Spleen (tissue), 11 donors: ENCODE results near the gene PLCB4. TPM values are rescaled to one million over a fixed set of nuclear protein-coding genes. Genes with fewer than 3 reads are reported as not detected.

Experiments used
- DNase-seq: peaks from one replicate; pipeline ENCODE4 v3.0.0-alpha.2; 2020
- H3K27ac ChIP-seq, 8 donors: fragments of 200-600 bp; sonication (generic) in 7 of 8; 1 replicate in 4 of 8; 2 replicates in 4 of 8; pipeline versions ENCODE4 v1.5.0 to v1.8.0; 2016 to 2021; ENCODE audit warnings: inconsistent platforms in 4 of 8, mild to moderate bottlenecking in 4 of 8, moderate library complexity in 1 of 8
- H3K27me3 ChIP-seq, 7 donors: fragments of 200-600 bp; sonication (generic) in 6 of 7; replicated peaks in 1 of 7; 1 replicate in 4 of 7; 2 replicates in 3 of 7; pipeline versions ENCODE4 v1.5.0 to v1.8.0; 2016 to 2021; ENCODE audit warnings: inconsistent platforms in 3 of 7, mild to moderate bottlenecking in 1 of 7
- H3K36me3 ChIP-seq, 6 donors: fragments of 200-600 bp; sonication (generic) in 5 of 6; 1 replicate in 4 of 6; 2 replicates in 2 of 6; pipeline versions ENCODE4 v1.5.0 to v1.8.0; 2016 to 2021; ENCODE audit warnings: inconsistent platforms in 2 of 6
- H3K4me1 ChIP-seq, 6 donors: fragments of 200-600 bp; sonication (generic) in 5 of 6; 1 replicate in 3 of 6; 2 replicates in 3 of 6; pipeline versions ENCODE4 v1.5.0 to v1.8.0; 2016 to 2021; ENCODE audit warnings: inconsistent platforms in 3 of 6
- H3K4me3 ChIP-seq, 8 donors: fragments of 200-600 bp; sonication (generic) in 7 of 8; 1 replicate in 4 of 8; 2 replicates in 4 of 8; pipeline versions ENCODE4 v1.5.0 to v1.8.0; 2016 to 2021; ENCODE audit warnings: inconsistent platforms in 4 of 8, mild to moderate bottlenecking in 4 of 8, moderate library complexity in 2 of 8
- H3K9me3 ChIP-seq, 8 donors: fragments of 200-600 bp; sonication (generic) in 7 of 8; 1 replicate in 4 of 8; 2 replicates in 4 of 8; pipeline versions ENCODE4 v1.5.0 to v1.8.0; 2016 to 2021; ENCODE audit warnings: inconsistent platforms in 4 of 8
- POLR2A ChIP-seq, 3 donors: fragments of 450-650 bp; IDR thresholded peaks; one replicate each; pipeline ENCODE4 v1.5.1; 2017; ENCODE audit warnings: antibody characterized with exemption in 3 of 3, mild to moderate bottlenecking in 1 of 3
- POLR2AphosphoS5 ChIP-seq, 3 donors: sonication (generic); formaldehyde crosslinking; IDR thresholded peaks; one replicate each; pipeline ENCODE4 v1.5.1; 2017; ENCODE audit warnings: antibody characterized with exemption in 3 of 3
- WGBS, 5 donors: extraction: QIAGEN DNeasy Blood & Tissue Kit in 3 of 5; methylation state at CpG; one replicate each; pipeline versions ENCODE4 v1.1.5 to v1.1.7; 2013 to 2018; 5-methylcytosine and 5-hydroxymethylcytosine counted together
- intact Hi-C: fragments of 100-400 bp; cut with DNase I; formaldehyde crosslinking; loops from one replicate; pipeline ENCODE4 v1.15.0; 2023; ENCODE audit warnings: low total_unique reads
- polyA plus RNA-seq, 3 donors: library from polyadenylated mRNA; stranded (reverse); fragments of 200-250 nt; gene quantifications; one replicate each; pipeline ENCODE4 v1.2.1, GENCODE V29; 2013
- total RNA-seq, 7 donors: library from RNA; depleted of rRNA in 3 of 7; stranded (reverse); fragments of >200 nt in 3 of 7; fragmentation: NEBNext Ultra II Directional in 4 of 7; extraction: Animal tissue kit (Norgen Biotek cat#: 25700) in 4 of 7; gene quantifications; one replicate each; pipeline versions ENCODE4 v1.1.0 to v1.2.1, GENCODE V29; 2016 to 2021
- TF ChIP-seq, protein P1 (sequence below), 11 experiments: fragments of 200-600 bp in 7 of 11; fragments of 450-650 bp in 4 of 11; sonication (generic) in 4 of 11; IDR thresholded peaks in 8 of 11; conservative IDR thresholded peaks in 3 of 11; 1 replicate in 7 of 11; 2 replicates in 4 of 11; pipeline versions ENCODE4 v1.4.0 to v1.8.0; 2016 to 2021; ENCODE audit warnings: antibody characterized with exemption in 11 of 11, inconsistent platforms in 4 of 11, mild to moderate bottlenecking in 1 of 11
- donor health status: healthy with polysubstance abuse.
- donor health status: DM: no; HTN: no; CAD: no; lungs with moderate emphysema.
- donor health status: DM: no; HTN: no; CAD: no.
- donor health status: Bipolar disorder and iron deficiency.
- donor health status: healthy.
- donor health status: DM: no; HTN: no; CAD: no.
- donor health status: DM: yes; HTN: yes; CAD: no.

Gene PLCB4
- total and polyA plus RNA-seq, 10 donors = 0.43 to 4.9 (median 1.6) TPM

- H3K27me3 ChIP-seq = no peaks in the 10 kb centered on the region
- peaks cover 0 to 1% (median 0%) of the 10 kb centered on the region in 6 donors for H3K4me1 ChIP-seq
- H3K36me3 ChIP-seq = no peaks in the 10 kb centered on the region
- H3K4me3 ChIP-seq = no peak overlapping the region
- no peaks in the 10 kb centered on the region for H3K9me3 ChIP-seq
- TF ChIP-seq, protein P1, sequence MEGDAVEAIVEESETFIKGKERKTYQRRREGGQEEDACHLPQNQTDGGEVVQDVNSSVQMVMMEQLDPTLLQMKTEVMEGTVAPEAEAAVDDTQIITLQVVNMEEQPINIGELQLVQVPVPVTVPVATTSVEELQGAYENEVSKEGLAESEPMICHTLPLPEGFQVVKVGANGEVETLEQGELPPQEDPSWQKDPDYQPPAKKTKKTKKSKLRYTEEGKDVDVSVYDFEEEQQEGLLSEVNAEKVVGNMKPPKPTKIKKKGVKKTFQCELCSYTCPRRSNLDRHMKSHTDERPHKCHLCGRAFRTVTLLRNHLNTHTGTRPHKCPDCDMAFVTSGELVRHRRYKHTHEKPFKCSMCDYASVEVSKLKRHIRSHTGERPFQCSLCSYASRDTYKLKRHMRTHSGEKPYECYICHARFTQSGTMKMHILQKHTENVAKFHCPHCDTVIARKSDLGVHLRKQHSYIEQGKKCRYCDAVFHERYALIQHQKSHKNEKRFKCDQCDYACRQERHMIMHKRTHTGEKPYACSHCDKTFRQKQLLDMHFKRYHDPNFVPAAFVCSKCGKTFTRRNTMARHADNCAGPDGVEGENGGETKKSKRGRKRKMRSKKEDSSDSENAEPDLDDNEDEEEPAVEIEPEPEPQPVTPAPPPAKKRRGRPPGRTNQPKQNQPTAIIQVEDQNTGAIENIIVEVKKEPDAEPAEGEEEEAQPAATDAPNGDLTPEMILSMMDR (IDR thresholded peaks at IDR 0.05 in 8 of 11, conservative IDR thresholded peaks at IDR 0.05 in 3 of 11) = no peak
- TF ChIP-seq POLR2AphosphoS5 (IDR thresholded peaks at IDR 0.05) (no peak), POLR2A (IDR thresholded peaks at IDR 0.05) (no peak)
- intact Hi-C loops = no loop called here
- no peak for DNase-seq
- H3K27ac ChIP-seq = no peak overlapping the region
These were observed 334.6 kb downstream of the PLCB4 start for GRCh38 chr20:9403448-9403847.

- no peak overlapping the region for H3K27ac ChIP-seq
These were observed 339.0 kb downstream of the PLCB4 start for GRCh38 chr20:9407805-9408421.

GRCh38 chr20:9408422-9409300, 339.8 kb downstream of the PLCB4 start:
- no peaks in the 10 kb centered on the region for H3K4me1 ChIP-seq
- H3K9me3 ChIP-seq = no peaks in the 10 kb centered on the region
- 79 to 90% (median 85%) methylated on average over 10 of the region's 10 CpGs for WGBS, 5 donors
- H3K4me3 ChIP-seq = no peak overlapping the region
- no peaks in the 10 kb centered on the region for H3K27me3 ChIP-seq
- no peak overlapping the region for H3K27ac ChIP-seq
- no peak for DNase-seq
- H3K36me3 ChIP-seq = no peaks in the 10 kb centered on the region
- intact Hi-C loops = loop anchor here (5.0 kb wide), 1 partner anchor 199 kb away; no protein-coding TSS in a partner anchor
- TF ChIP-seq POLR2AphosphoS5 (IDR thresholded peaks at IDR 0.05) = no peak
- TF ChIP-seq, protein P1 (IDR thresholded peaks at IDR 0.05 in 8 of 11, conservative IDR thresholded peaks at IDR 0.05 in 3 of 11) = peak in 1 of 11 experiments; percentile 7

More at GRCh38 chr20:9407805-9408421, 339.0 kb downstream of the PLCB4 start:
- no peaks in the 10 kb centered on the region for H3K36me3 ChIP-seq
- intact Hi-C loops = loop anchor here (5.0 kb wide), 1 partner anchor 199 kb away; no protein-coding TSS in a partner anchor
- TF ChIP-seq, protein P1 (IDR thresholded peaks at IDR 0.05 in 8 of 11, conservative IDR thresholded peaks at IDR 0.05 in 3 of 11) = peak; percentile 55 to 81 (median 76)
- no peak for TF ChIP-seq POLR2A (IDR thresholded peaks at IDR 0.05)
- no peaks in the 10 kb centered on the region for H3K4me1 ChIP-seq
- no peaks in the 10 kb centered on the region for H3K27me3 ChIP-seq
- DNase-seq = no peak
- H3K4me3 ChIP-seq = no peak overlapping the region
- no peaks in the 10 kb centered on the region for H3K9me3 ChIP-seq
- WGBS, 5 donors = 44 to 52% (median 47%) methylated on average over 8 of the region's 8 CpGs

GRCh38 chr20:9409352-9409751, 340.5 kb downstream of the PLCB4 start:
- no peak overlapping the region for H3K27ac ChIP-seq
- TF ChIP-seq, protein P1 (IDR thresholded peaks at IDR 0.05 in 8 of 11, conservative IDR thresholded peaks at IDR 0.05 in 3 of 11) = no peak
- no peak for TF ChIP-seq POLR2AphosphoS5 (IDR thresholded peaks at IDR 0.05)
- TF ChIP-seq POLR2A (IDR thresholded peaks at IDR 0.05) = no peak
- H3K9me3 ChIP-seq = no peaks in the 10 kb centered on the region
- WGBS, 5 donors = 87 to 100% (median 91%) methylated on average over 1 of the region's 1 CpG
- intact Hi-C loops = loop anchor here (5.0 kb wide), 1 partner anchor 198 kb away; no protein-coding TSS in a partner anchor
- no peaks in the 10 kb centered on the region for H3K4me1 ChIP-seq
- no peak for DNase-seq
- no peak overlapping the region for H3K4me3 ChIP-seq
- H3K27me3 ChIP-seq = no peaks in the 10 kb centered on the region
- no peaks in the 10 kb centered on the region for H3K36me3 ChIP-seq
